C4-2B (cell line): Measurements from ENCODE around the gene PAH.

Experiments
- H3K27ac ChIP-seq: fragments of 450-650 bp; 2 replicates; pipeline ENCODE4 v1.5.1; 2017
- CTCF ChIP-seq: fragments of 450-650 bp; conservative IDR thresholded peaks from 2 replicates; pipeline ENCODE4 v1.5.1; 2017; ENCODE audit warnings: mild to moderate bottlenecking
- ZFX ChIP-seq: fragments of 450-650 bp; IDR thresholded peaks from 2 replicates; pipeline ENCODE4 v1.6.1; 2017

Gene PAH

GRCh38 chr12:102921240-102921639, 4.2 kb upstream of the PAH start:
- H3K27ac ChIP-seq = no peak overlapping the region
- TF ChIP-seq ZFX = no peak
- no peak for TF ChIP-seq CTCF

- no peak for TF ChIP-seq ZFX
- H3K27ac ChIP-seq = no peak overlapping the region
Observed at GRCh38 chr12:102920271-102920670, 3.2 kb upstream of the PAH start.

- TF ChIP-seq CTCF (no peak), ZFX (no peak)
- no peak overlapping the region for H3K27ac ChIP-seq
Observed at GRCh38 chr12:102918840-102919239, 1.8 kb upstream of the PAH start.

GRCh38 chr12:102916252-102917025, 605 bp downstream of the PAH start:
- TF ChIP-seq ZFX (no peak), CTCF (no peak)
- no peak overlapping the region for H3K27ac ChIP-seq

GRCh38 chr12:102913453-102914226, 3.4 kb downstream of the PAH start:
- H3K27ac ChIP-seq = no peak overlapping the region
- TF ChIP-seq ZFX (no peak), CTCF (no peak)

GRCh38 chr12:102912258-102912657, 4.8 kb downstream of the PAH start:
- TF ChIP-seq ZFX (no peak), CTCF (no peak)
- H3K27ac ChIP-seq = no peak overlapping the region

- no peak for TF ChIP-seq CTCF
- TF ChIP-seq ZFX = no peak
Observed at GRCh38 chr12:102911320-102911719, 5.7 kb downstream of the PAH start.

More at GRCh38 chr12:102911320-102911719, 5.7 kb downstream of the PAH start:
- H3K27ac ChIP-seq = no peak overlapping the region
